Kidney epithelial cell (primary cell): ENCODE data around the gene AK4. TPM values are rescaled to one million over a fixed set of nuclear protein-coding genes. Genes with fewer than 3 reads are reported as not detected.

ENCODE experiments used
- DNase-seq: peaks from one replicate; pipeline ENCODE4 v3.0.0-alpha.2; 2010; ENCODE audit warnings: low read depth
- H3K27me3 ChIP-seq: 2 replicates; pipeline ENCODE4 v1.6.0; 2011; ENCODE audit warnings: low read length; ENCODE audit not compliant: control insufficient read depth, insufficient read depth
- H3K36me3 ChIP-seq: 2 replicates; pipeline ENCODE4 v1.5.1; 2011; ENCODE audit warnings: low read length; ENCODE audit not compliant: control insufficient read depth, insufficient read depth
- H3K4me3 ChIP-seq: 2 replicates; pipeline ENCODE4 v1.5.1; 2011; ENCODE audit warnings: low read depth, mild to moderate bottlenecking, control low read depth, low read length
- CTCF ChIP-seq: IDR thresholded peaks from 2 replicates; pipeline ENCODE4 v1.5.1; 2011; ENCODE audit warnings: mild to moderate bottlenecking, moderate library complexity, low read length, control low read depth, inconsistent platforms; ENCODE audit not compliant: insufficient read depth, poor library complexity, severe bottlenecking
- total RNA-seq: library from RNA; depleted of rRNA; stranded (reverse); fragments of >200 nt; gene quantifications from 2 replicates; pipeline ENCODE4 v1.2.3, GENCODE V29; 2015

AK4 gene
- total RNA-seq, 1 donor from 2014 or later, result 25.2 TPM

GRCh38 chr1:65255656-65256050 is 107.7 kb downstream of the AK4 start:
- H3K4me3 ChIP-seq, result no peak overlapping the region
- H3K36me3 ChIP-seq, result no peaks in the 10 kb centered on the region
- TF ChIP-seq CTCF, result no peak
- no peaks in the 10 kb centered on the region for H3K27me3 ChIP-seq
- no peak for DNase-seq

- Histone ChIP-seq H3K36me3 (no peaks in the 10 kb centered on the region), H3K4me3 (no peak overlapping the region), H3K27me3 (no peaks in the 10 kb centered on the region)
- no peak for DNase-seq
- no peak for TF ChIP-seq CTCF
Measured at GRCh38 chr1:65256860-65257708, 109.1 kb downstream of the AK4 start.

DNA sequence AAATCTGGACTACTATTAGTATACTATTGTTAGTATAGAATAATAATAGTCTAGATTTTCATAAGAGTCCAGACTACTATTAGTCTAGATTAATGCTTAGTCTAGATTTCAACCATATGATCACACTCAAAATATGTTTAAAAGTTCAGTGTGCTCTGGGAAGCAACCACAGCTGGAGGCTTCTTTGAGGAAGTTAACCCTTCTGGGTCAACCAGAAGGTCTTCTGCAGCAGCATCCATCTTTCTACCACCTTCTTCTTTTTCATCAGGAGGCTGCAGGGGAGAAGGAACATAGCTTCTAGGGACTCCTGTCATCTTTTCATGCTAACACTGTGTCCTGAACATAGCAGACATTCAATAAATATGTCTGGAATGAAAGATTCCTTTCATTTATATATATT is 110.1 kb downstream of the AK4 start:
- no peak for DNase-seq
- no peak for TF ChIP-seq CTCF
- Histone ChIP-seq H3K36me3 (no peaks in the 10 kb centered on the region), H3K27me3 (no peaks in the 10 kb centered on the region), H3K4me3 (no peak overlapping the region)

GRCh38 chr1:65259816-65260215 is 111.8 kb downstream of the AK4 start:
- no peak for DNase-seq
- Histone ChIP-seq H3K36me3 (no peaks in the 10 kb centered on the region), H3K4me3 (no peak overlapping the region), H3K27me3 (no peaks in the 10 kb centered on the region)
- TF ChIP-seq CTCF, result no peak

DNA sequence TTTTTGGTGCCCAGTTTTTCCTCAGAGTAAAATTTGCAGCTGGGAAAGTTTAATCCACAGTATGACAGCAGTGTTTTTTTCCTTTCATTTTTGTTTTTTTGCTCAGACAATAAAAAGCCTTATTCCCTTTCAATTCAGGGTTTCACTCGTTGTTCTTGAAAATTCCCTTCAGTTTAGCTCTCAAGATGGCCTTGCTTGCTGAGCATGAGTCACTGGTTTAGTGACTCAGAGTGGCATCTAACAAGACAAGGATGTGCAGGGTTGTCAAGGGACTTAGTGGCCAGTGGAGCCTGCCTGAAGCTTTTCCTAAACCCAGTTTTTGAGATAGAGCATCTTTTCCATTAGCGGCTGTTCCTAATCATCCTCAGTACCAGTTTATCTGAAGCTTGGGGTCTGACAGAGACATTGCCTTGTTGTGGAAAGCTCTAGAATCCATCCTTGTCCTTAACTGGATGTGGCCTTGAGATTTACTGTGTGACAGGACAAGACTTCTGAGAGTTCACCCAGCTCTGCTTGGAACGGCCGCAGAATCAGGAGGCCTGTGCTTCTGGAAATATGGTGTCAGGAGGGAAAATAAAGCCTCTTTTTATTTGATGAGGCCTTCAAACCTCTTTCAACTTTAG is 113.0 kb downstream of the AK4 start:
- TF ChIP-seq CTCF, result no peak
- DNase-seq, result peak; percentile 80
- no peak overlapping the region for H3K4me3 ChIP-seq
- no peaks in the 10 kb centered on the region for H3K36me3 ChIP-seq
- H3K27me3 ChIP-seq, result no peaks in the 10 kb centered on the region
